Measurements from ENCODE around the gene PPP1R3F.
"Not testable (repeated sequence)": the region's sequence is repeated elsewhere in the genome, so short reads cannot be mapped to it uniquely, and the experiment has no call there.

DNA sequence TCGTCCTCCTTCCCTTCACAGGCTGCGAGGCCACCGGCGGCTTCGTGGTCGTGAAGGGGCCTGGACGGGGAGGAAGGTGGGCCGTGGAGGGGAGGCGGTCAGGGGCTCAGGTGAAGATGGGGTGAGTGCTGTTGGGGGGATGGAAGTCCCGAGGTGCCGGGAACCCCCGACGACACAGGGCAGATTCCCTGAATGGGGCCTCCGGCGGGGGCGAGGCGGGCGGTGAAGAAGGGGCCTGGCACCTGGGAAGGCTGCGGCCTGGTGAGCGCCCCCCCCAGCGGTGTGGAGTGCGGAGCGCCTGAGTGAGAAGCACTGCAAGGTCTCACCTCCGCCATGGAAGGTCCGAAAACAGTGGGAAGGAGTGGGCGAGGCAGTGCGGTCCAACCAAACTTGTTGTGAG is 52.7 kb downstream of the PPP1R3F start:
- TF ChIP-seq POLR2AphosphoS5 (IDR thresholded peaks at IDR 0.05; ENCODE audit: borderline replicate concordance, low read depth, low read length); FOXP2 (optimal IDR thresholded peaks at IDR 0.05; ENCODE audit: control extremely low read depth, extremely low read length, insufficient read depth): not testable (repeated sequence)

All from SK-N-MC (cell line).